Gastroesophageal sphincter (tissue), 3 donors: Measurements from ENCODE around the gene CPA2.

Source experiments
- EP300 ChIP-seq: sonication (generic); formaldehyde crosslinking; IDR thresholded peaks from one replicate; pipeline ENCODE4 v1.6.1; 2017; ENCODE audit warnings: antibody characterized with exemption, mild to moderate bottlenecking
- POLR2A ChIP-seq, 2 donors: fragments of 450-650 bp; IDR thresholded peaks; one replicate each; pipeline ENCODE4 v1.6.1; 2017; ENCODE audit warnings: antibody characterized with exemption in 2 of 2, mild to moderate bottlenecking in 2 of 2, moderate library complexity in 1 of 2
- POLR2AphosphoS5 ChIP-seq: sonication (generic); formaldehyde crosslinking; IDR thresholded peaks from one replicate; pipeline ENCODE4 v1.6.1; 2017; ENCODE audit warnings: antibody characterized with exemption
- TF ChIP-seq, protein P1 (sequence below), 4 experiments: fragments of 200-600 bp in 2 of 4; fragments of 450-650 bp in 2 of 4; sonication (generic) in 1 of 4; IDR thresholded peaks; one replicate each; pipeline ENCODE4 v1.5.1; 2017 to 2019; ENCODE audit warnings: antibody characterized with exemption in 4 of 4, mild to moderate bottlenecking in 2 of 4, moderate library complexity in 2 of 4

GRCh38 chr7:130273933-130274255 lies 7.2 kb downstream of the CPA2 start:
- TF ChIP-seq, protein P1, sequence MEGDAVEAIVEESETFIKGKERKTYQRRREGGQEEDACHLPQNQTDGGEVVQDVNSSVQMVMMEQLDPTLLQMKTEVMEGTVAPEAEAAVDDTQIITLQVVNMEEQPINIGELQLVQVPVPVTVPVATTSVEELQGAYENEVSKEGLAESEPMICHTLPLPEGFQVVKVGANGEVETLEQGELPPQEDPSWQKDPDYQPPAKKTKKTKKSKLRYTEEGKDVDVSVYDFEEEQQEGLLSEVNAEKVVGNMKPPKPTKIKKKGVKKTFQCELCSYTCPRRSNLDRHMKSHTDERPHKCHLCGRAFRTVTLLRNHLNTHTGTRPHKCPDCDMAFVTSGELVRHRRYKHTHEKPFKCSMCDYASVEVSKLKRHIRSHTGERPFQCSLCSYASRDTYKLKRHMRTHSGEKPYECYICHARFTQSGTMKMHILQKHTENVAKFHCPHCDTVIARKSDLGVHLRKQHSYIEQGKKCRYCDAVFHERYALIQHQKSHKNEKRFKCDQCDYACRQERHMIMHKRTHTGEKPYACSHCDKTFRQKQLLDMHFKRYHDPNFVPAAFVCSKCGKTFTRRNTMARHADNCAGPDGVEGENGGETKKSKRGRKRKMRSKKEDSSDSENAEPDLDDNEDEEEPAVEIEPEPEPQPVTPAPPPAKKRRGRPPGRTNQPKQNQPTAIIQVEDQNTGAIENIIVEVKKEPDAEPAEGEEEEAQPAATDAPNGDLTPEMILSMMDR (IDR thresholded peaks at IDR 0.05): peak in 2 of 4 experiments; percentile 10 to 35
- TF ChIP-seq POLR2AphosphoS5: no peak
- TF ChIP-seq EP300: no peak
- no peak for TF ChIP-seq POLR2A (IDR thresholded peaks at IDR 0.05)
